KOPT-K1 (cell line): ENCODE data around the gene KIF1A.
"Not testable (repeated sequence)": the region's sequence is repeated elsewhere in the genome, so short reads cannot be mapped to it uniquely, and the experiment has no call there.

Experiments
- H3K27ac ChIP-seq: fragments of 200-600 bp; sonication (generic); 2 replicates; pipeline ENCODE4 v1.5.1; 2016; ENCODE audit warnings: antibody characterized with exemption, mild to moderate bottlenecking, low read depth, low read length; ENCODE audit not compliant: poor library complexity, severe bottlenecking
- H3K36me3 ChIP-seq: fragments of 200-600 bp; sonication (generic); 2 replicates; pipeline ENCODE4 v1.5.1; 2017; ENCODE audit warnings: antibody characterized with exemption, mild to moderate bottlenecking, low read length, moderate library complexity; ENCODE audit not compliant: insufficient read depth
- H3K9me3 ChIP-seq: fragments of 200-600 bp; sonication (generic); 2 replicates; pipeline ENCODE4 v1.5.1; 2017; ENCODE audit warnings: antibody characterized with exemption, low read length, mild to moderate bottlenecking; ENCODE audit not compliant: insufficient read depth, poor library complexity, severe bottlenecking

Gene KIF1A

DNA sequence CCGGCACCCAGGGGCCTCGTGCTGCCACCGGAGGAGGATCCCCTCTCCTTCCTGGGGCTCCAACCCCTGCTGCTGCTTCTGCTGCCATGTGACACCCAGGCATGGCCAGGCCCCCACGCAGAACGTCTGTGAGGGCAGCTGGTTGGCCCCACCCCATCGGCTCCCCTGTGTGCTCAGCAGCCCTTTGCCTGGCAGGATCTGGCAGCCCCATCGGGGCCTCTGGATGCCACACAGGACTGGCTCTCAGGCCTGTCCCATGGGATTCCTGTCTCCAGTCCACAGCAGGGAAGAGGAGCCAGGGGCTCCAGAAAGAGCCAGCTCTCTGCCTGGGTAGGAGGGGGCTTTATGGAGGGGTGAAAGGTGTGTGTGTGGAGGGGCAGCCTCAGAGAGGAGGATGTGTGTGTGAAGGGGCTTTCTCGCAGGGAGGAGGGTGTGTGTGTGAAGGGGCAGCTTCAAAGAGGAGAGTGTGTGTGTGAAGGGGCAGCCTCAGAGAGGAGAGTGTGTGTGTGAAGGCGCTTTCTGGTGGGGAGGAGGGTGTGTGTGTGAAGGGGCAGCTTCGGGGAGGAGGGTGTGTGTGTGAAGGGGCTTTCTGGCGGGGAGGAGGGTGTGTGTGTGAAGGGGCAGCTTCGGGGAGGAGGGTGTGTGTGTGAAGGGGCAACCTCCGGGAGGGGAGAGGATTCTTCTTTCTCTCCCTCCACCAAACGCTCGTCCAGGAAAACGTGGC is 145.4 kb downstream of the KIF1A start:
- not testable (repeated sequence) for H3K9me3 ChIP-seq, H3K36me3 ChIP-seq, H3K27ac ChIP-seq

DNA sequence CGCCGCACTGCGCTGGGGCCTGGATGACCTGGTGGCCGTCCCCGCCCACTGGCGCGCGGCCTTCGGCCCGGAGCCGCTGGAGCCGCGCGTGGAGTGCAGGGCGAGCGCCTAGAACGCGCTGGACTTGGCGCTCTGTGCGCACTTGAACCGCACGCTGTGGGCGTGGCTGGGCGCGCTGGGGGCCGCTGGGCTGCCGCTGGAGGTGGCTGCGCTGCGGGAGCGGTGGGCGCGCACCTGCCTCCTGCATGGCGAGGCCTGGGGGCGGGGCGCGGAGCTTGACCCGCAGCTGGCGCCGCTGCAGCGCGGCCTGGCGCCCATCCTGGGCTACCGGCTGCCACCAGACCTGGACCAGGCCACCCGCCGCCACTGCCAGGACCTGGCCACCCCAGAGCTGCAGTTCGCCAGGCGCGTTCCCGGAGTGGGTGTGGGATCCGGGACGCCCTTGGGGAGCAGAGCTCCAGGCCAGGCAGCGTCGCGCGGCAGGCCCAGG is 147.3 kb downstream of the KIF1A start:
- Histone ChIP-seq H3K27ac (no peak overlapping the region), H3K36me3 (no peaks in the 10 kb centered on the region), H3K9me3 (no peaks in the 10 kb centered on the region)

- no peak overlapping the region for H3K27ac ChIP-seq
- no peaks in the 10 kb centered on the region for H3K9me3 ChIP-seq
- no peaks in the 10 kb centered on the region for H3K36me3 ChIP-seq
Observed at GRCh38 chr2:240672076-240672700, 147.8 kb downstream of the KIF1A start.

- Histone ChIP-seq H3K9me3 (no peaks in the 10 kb centered on the region), H3K36me3 (no peaks in the 10 kb centered on the region), H3K27ac (no peak overlapping the region)
Observed at GRCh38 chr2:240670950-240671349, 149.1 kb downstream of the KIF1A start.

- H3K9me3 ChIP-seq, result peaks cover 1% of the 10 kb centered on the region
- H3K27ac ChIP-seq, result no peak overlapping the region
- H3K36me3 ChIP-seq, result no peaks in the 10 kb centered on the region
Observed at GRCh38 chr2:240670402-240670801, 149.6 kb downstream of the KIF1A start.

DNA sequence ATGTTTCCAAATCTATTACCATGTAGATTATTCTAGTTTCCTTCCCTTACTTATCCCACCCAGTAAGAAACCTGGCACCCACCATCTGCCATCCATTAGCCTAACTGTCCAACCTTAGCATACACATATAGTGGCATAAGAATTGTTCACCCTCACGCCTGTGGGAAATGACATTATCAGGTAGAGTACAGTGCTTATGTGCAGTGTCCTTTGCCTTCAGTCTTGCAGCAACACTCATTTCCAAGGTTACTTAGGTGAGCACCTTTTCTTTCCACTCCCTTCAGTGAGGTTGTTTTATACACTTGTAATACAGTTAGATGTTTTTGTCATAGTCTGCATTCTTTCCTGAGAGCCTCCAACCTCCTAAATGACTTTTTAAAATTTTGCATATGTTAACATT is 155.4 kb downstream of the KIF1A start:
- peaks cover 40% of the 10 kb centered on the region for H3K9me3 ChIP-seq

More for the DNA sequence above, 155.4 kb downstream of the KIF1A start:
- Histone ChIP-seq H3K27ac (no peak overlapping the region), H3K36me3 (no peaks in the 10 kb centered on the region)
